Stimulated activated CD4-positive, alpha-beta T cell treated with anti-CD3 and anti-CD28 coated beads, Interleukin-12 subunit alpha, Interleukin-12 subunit beta, amount 100 ng/mL, for 4 hours (primary cell): Measurements from ENCODE around the gene RCOR1.
"Not testable (repeated sequence)": the region's sequence is repeated elsewhere in the genome, so short reads cannot be mapped to it uniquely, and the experiment has no call there.

Experiments
- DNase-seq: peaks from one replicate; pipeline ENCODE4 v3.0.0-alpha.2; 2020

Gene RCOR1

GRCh38 chr14:102593825-102594137 lies 1.3 kb downstream of the RCOR1 start:
- no peak for DNase-seq

GRCh38 chr14:102594514-102595175 lies 2.2 kb downstream of the RCOR1 start:
- peak; percentile 47 for DNase-seq

- DNase-seq: no peak
These were observed 9.0 kb downstream of the RCOR1 start for GRCh38 chr14:102601378-102601925.

DNA sequence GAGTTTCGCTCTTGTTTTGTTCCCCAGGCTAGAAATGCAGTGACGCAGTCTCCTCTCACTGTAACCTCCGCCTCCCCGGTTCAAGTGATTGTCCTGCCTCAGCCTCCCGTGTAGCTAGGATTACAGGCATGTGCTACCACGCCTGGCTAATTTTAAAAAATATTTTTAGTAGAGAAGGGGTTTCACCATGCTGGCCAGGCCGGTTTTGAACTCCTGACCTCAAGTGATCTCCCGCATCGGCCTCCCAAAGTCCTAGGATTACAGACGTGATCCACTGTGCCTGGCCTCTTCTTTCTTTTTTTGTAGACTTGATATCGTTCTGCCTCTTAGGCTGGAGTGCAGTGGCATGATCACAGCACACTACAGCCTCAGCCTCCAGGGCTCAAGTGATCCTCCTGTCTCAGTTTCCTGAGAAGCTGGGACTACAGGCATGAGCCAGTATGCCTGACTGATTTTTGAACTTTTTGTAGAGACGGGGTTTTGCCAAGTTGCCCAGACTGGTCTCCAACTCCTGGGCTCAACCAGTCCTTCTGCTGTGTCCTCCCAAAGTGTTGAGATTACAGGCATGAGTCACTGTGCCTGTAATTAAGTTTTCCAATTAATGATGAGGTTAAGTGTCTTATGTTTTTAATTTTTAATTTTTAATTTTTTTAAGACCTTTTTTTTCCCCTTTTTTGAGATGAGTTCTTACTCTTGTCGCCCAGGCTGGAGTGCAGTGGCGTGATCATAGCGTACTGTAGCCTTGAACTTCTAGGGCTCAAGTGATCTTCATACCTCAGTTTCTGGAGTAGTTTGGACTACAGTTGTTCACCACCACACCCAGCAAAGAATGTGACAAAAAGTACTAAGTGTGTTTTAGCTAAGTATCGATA lies 10.2 kb downstream of the RCOR1 start:
- DNase-seq: no peak

DNA sequence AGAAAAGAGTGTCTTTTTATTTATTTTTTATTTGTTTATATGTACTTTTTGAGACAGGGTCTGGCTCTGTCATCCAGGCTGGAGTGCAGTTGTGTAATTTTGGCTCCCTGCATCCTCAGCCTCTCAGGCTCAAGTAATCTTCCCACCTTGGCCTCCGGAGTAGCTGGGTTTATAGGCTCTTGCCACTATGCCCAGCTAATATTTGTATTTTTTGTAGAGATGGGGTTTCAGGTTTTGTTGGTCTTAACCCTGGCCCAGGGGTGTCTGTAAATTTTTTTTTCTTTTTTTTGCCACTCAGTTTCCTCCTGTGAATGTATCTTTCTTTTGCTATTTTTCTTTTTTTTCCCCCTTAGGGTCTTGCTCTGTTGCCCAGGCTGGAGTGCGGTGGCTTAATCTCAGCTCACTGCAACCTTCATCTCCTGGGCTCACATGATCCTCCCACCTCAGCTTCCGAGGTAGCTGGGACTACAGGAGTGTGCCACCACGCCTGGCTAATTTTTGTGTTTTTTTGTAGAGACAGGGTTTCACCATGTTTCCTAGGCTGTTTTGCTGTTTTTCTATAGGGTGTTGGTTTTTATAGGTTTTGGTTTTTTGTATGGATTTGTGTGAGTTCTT lies 11.0 kb downstream of the RCOR1 start:
- no peak for DNase-seq

DNA sequence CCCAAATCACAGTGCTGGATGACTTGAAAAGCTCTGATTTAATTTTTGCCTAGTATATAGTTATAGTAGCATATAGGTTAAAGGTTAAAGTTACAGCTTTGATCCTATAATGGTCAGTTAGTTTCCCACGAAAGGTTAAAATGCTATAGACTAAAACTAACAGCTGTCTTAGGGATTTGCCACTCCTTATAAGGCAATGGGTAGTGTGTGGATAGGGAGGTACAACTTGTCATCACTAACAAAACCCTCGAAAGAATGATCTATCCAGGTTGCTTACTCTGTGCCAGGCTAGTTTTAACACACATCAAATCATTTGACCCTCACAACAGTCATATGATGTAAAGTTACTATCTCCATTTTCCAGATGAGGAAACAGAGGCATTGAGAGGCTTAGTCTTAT lies 11.7 kb downstream of the RCOR1 start:
- no peak for DNase-seq

DNA sequence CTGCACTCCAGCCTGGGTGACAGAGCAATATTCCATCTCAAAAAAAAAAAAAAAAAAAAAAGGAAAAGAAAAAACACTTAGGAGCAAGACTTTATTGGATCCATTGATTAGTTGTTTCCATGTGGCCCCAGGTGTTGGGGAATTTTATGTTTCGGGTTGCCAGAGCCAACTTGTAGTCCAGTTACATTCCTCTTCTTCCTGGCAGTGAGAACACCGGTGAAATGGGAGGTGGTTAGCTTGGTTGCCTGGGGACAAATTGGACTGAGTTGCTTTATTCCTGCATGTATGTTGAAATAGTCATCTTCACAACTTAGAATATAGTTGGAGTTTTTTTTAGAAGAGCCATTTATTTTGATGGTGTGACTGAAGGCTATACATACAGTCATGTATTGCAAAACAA lies 12.6 kb downstream of the RCOR1 start:
- no peak for DNase-seq

- DNase-seq: no peak
These were observed 13.8 kb downstream of the RCOR1 start for GRCh38 chr14:102606296-102606695.

DNA sequence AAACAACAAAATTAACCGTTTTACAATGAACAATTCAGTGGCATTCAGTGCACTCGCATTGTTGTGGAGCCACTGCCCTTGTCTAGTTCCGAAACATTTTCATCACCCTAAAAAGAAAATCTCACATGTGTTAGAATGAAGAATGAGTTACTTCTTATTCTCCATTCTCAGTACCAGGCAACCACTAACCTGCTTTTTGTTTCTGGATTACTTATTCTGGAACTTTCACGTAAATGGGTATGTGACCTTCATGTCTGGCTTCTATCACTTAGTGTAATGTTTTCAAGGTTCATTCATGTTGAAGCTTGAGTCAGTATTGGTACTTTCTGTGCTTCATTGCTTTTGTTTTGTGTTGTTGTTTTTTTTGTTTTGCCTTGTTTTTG lies 15.6 kb downstream of the RCOR1 start:
- no peak for DNase-seq

GRCh38 chr14:102610968-102611811 lies 18.7 kb downstream of the RCOR1 start:
- no peak for DNase-seq

DNA sequence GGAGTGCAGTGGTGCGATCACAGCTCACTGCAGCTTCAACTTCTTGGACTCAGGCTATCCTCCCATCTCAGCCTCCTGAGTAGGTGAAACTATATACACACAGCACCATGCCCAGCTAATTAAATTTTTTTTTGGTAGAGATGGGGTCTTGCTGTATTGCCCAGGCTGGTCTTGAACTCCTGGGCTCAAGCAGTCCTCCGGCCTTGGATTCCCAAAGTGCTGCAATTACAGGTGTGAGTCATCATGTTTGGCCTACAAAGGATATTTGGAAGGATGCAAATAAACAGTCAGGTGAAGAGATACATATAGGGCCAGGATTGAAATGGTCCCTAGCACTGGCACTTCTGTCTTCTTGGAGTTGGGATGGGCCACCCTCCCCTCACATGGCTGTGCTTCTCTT lies 23.9 kb downstream of the RCOR1 start:
- no peak for DNase-seq

DNA sequence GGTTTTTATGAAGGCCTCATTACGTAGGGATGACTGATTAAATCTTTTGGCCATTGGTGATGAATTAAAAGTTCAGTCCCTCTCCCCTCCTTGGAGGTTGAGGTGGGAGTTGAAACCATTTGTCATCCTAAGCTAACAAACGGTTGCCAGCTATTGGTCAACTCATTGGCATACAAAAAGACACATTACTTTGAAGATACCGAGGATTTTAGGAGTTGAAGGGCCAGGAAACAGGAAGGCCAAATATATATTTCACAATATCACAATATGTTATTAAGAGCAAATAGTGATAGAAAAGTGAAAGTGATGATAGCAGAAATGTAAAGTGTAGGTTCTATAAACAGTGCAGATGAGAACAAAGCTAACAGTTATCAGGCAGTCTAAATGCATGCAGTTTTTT lies 24.4 kb downstream of the RCOR1 start:
- DNase-seq: no peak

GRCh38 chr14:102619012-102619411 lies 26.6 kb downstream of the RCOR1 start:
- not testable (repeated sequence) for DNase-seq

DNA sequence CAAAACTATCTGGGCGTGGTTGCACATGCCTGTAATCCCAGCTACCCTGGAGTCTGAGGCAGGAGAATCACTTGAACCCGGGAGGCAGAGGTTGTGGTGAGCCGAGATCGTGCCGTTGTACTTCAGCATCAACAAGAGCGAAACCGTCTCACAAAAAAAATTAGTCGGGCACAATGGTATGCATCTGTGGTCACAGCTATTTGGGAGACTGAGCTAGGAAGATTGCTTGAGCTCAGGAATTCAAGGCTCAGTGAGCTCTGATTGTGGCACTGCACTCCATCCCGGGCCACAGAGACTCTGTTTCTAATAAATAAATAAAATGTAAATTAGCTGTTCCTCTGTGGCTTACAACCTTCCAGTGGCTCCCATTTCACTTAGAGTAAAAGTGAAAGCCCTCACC lies 28.0 kb downstream of the RCOR1 start:
- DNase-seq: no peak

DNA sequence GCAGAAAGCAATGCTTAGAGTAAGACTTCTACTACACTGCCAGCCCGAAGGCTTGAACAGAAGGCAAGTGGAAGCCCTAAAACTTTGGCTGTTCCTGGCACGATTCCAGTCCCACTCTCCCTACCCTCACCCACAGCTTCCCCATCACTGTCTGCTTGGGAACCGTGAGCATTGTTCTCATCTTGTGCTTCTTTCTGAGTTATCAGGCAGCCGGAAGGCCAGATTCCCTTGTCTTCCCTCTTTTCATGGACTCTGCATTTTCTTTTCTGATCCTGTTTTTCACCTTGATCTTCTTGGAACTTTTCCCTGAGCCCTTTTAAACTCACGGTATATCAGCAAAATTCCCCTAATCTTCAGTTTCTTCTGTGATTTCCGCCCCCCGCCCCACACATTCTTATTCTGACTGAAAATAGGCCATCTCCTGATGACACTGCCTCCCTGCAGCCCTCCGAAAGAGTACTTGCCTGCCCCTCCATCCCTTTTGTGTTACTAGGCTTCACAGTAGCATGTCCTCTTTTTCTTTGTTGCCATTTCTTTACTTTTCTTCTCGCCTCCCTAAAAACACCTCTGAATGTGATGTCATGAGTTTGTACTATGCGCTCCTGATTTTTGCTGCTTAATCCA lies 29.9 kb downstream of the RCOR1 start:
- DNase-seq: no peak

DNA sequence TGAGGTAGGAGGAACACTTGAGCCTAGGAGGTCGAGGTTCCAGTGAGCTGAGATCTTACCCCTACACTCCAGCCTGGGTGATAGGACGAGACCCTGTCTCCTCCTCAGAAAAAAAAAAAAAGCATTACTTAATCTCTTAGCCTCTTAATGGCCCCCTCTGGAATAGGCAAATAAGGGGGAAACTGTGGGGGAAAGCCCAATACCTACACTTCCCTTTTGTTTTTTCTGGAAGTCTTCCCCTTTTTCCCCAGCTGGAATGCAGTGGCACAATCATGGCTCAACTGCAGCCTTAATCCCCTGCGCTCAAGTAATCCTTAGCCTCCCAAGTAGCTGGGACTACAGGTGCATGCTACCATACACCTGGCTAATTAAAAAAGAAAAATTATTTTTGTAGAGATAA lies 32.2 kb downstream of the RCOR1 start:
- no peak for DNase-seq

- no peak for DNase-seq
These were observed 33.3 kb downstream of the RCOR1 start for GRCh38 chr14:102625564-102626296.

DNA sequence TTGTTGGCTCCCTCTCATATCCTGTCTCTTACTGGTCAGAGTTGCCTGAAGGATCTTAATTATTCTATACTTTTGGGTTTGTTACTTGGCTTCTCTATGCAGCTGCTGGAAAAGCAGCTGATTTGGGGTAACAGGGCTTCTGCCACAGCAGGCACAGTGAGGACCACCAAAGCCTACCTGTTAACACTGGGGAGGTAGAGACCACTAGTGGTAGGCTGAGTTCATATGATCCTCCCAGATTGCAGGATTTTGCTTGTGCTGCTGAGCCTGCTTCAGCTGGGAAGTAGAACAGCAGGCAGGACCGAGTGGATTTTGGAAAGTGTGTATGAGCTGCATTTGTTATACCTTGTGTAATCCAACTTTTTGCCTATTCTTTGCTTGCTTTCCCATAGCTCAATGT lies 34.1 kb downstream of the RCOR1 start:
- no peak for DNase-seq

DNA sequence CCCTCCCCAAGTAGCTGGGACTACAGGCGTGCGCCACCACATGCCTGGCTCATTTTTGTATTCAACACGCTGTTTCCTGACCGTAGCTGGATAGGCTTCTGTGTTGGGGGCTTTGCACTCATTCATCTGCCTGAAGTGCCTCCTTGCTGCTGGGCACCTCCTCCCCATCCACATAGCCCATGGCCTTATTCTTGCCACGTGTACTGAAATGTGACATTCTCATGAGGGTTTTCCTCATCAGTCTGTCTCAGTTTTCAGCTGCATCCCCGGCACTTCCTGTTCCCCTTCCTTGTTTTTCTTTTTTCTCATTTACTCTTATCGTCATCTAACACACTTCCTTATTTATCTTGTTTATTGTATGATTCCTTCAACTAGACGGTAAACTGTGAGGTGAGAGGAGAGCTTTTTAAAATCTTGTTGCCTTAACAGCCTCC lies 36.6 kb downstream of the RCOR1 start:
- no peak for DNase-seq

- DNase-seq: no peak
These were observed 37.4 kb downstream of the RCOR1 start for GRCh38 chr14:102629808-102630350.

GRCh38 chr14:102630405-102630804 lies 38.0 kb downstream of the RCOR1 start:
- DNase-seq: no peak
